ENCODE data around the gene RCE1. TPM values are rescaled to one million over a fixed set of nuclear protein-coding genes. Genes with fewer than 3 reads are reported as not detected.
"Not testable (repeated sequence)": the region's sequence is repeated elsewhere in the genome, so short reads cannot be mapped to it uniquely, and the experiment has no call there.

The RCE1 gene
- total RNA-seq, 1 donor from 2014 or later: 45.2 TPM

- H3K27me3 ChIP-seq (ENCODE audit: control insufficient read depth, insufficient read depth, low read length): no peaks in the 10 kb centered on the region
- no peak for TF ChIP-seq CTCF (IDR thresholded peaks at IDR 0.05; ENCODE audit: insufficient read depth, low read length, poor library complexity, severe bottlenecking)
- no peak for DNase-seq (ENCODE audit: low read depth)
Measured at GRCh38 chr11:66814678-66815077, 28.6 kb upstream of the RCE1 start.

GRCh38 chr11:66815646-66816045 lies 27.6 kb upstream of the RCE1 start:
- Histone ChIP-seq H3K36me3 (ENCODE audit: control insufficient read depth, insufficient read depth, low read length) (peaks cover 1% of the 10 kb centered on the region), H3K27me3 (ENCODE audit: control insufficient read depth, insufficient read depth, low read length) (no peaks in the 10 kb centered on the region), H3K4me3 (ENCODE audit: low read depth, low read length) (no peak overlapping the region)
- no peak for DNase-seq (ENCODE audit: low read depth)
- no peak for TF ChIP-seq CTCF (IDR thresholded peaks at IDR 0.05; ENCODE audit: insufficient read depth, low read length, poor library complexity, severe bottlenecking)

More at GRCh38 chr11:66814678-66815077, 28.6 kb upstream of the RCE1 start:
- H3K4me3 ChIP-seq (ENCODE audit: low read depth, low read length): no peak overlapping the region
- peaks cover 1% of the 10 kb centered on the region for H3K36me3 ChIP-seq (ENCODE audit: control insufficient read depth, insufficient read depth, low read length)

GRCh38 chr11:66818231-66818955 lies 24.8 kb upstream of the RCE1 start:
- Histone ChIP-seq H3K27me3 (ENCODE audit: control insufficient read depth, insufficient read depth, low read length) (no peaks in the 10 kb centered on the region), H3K4me3 (ENCODE audit: low read depth, low read length) (no peak overlapping the region), H3K36me3 (ENCODE audit: control insufficient read depth, insufficient read depth, low read length) (peaks cover 1% of the 10 kb centered on the region)
- no peak for TF ChIP-seq CTCF (IDR thresholded peaks at IDR 0.05; ENCODE audit: insufficient read depth, low read length, poor library complexity, severe bottlenecking)
- no peak for DNase-seq (ENCODE audit: low read depth)

- TF ChIP-seq CTCF (IDR thresholded peaks at IDR 0.05; ENCODE audit: insufficient read depth, low read length, poor library complexity, severe bottlenecking): no peak
- no peak for DNase-seq (ENCODE audit: low read depth)
- Histone ChIP-seq H3K4me3 (ENCODE audit: low read depth, low read length) (no peak overlapping the region), H3K36me3 (ENCODE audit: control insufficient read depth, insufficient read depth, low read length) (peaks cover 1% of the 10 kb centered on the region), H3K27me3 (ENCODE audit: control insufficient read depth, insufficient read depth, low read length) (no peaks in the 10 kb centered on the region)
Measured at GRCh38 chr11:66820381-66820780, 22.9 kb upstream of the RCE1 start.

GRCh38 chr11:66820901-66821300 lies 22.3 kb upstream of the RCE1 start:
- Histone ChIP-seq H3K27me3 (ENCODE audit: control insufficient read depth, insufficient read depth, low read length) (no peaks in the 10 kb centered on the region), H3K4me3 (ENCODE audit: low read depth, low read length) (no peak overlapping the region), H3K36me3 (ENCODE audit: control insufficient read depth, insufficient read depth, low read length) (peaks cover 1% of the 10 kb centered on the region)
- TF ChIP-seq CTCF (IDR thresholded peaks at IDR 0.05; ENCODE audit: insufficient read depth, low read length, poor library complexity, severe bottlenecking): no peak
- no peak for DNase-seq (ENCODE audit: low read depth)

GRCh38 chr11:66823700-66824099 lies 19.5 kb upstream of the RCE1 start:
- no peak for DNase-seq (ENCODE audit: low read depth)

GRCh38 chr11:66824573-66824972 lies 18.7 kb upstream of the RCE1 start:
- not testable (repeated sequence) for H3K4me3 ChIP-seq (ENCODE audit: low read depth, low read length); DNase-seq (ENCODE audit: low read depth); H3K27me3 ChIP-seq (ENCODE audit: control insufficient read depth, insufficient read depth, low read length); H3K36me3 ChIP-seq (ENCODE audit: control insufficient read depth, insufficient read depth, low read length)

More at GRCh38 chr11:66823700-66824099, 19.5 kb upstream of the RCE1 start:
- no peak for TF ChIP-seq CTCF (IDR thresholded peaks at IDR 0.05; ENCODE audit: insufficient read depth, low read length, poor library complexity, severe bottlenecking)
- Histone ChIP-seq H3K36me3 (ENCODE audit: control insufficient read depth, insufficient read depth, low read length) (no peaks in the 10 kb centered on the region), H3K4me3 (ENCODE audit: low read depth, low read length) (no peak overlapping the region), H3K27me3 (ENCODE audit: control insufficient read depth, insufficient read depth, low read length) (no peaks in the 10 kb centered on the region)
